Measurements from ENCODE around the gene NXPE3.

Gene NXPE3

DNA sequence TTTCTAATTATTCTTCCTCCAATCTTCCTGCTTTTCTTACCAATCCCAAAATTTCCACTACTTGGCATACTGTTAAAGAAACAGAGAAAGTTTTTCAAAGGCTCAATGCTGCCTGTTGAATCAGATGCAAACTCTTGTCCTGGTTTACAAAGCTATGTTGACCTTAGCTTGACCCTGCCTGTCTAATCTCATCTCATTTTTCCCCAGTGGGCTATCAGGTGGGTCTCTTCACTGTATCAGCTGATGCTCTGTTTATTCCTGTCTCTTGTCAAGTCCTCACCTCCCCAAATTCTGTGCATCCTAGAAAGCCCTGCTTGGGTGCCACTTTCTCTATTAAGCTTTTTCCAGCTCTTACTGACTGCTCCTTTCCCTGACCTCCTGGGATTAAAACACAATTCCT lies 88.5 kb downstream of the NXPE3 start:
- TF ChIP-seq JUND (IDR thresholded peaks at IDR 0.05; ENCODE audit: low read depth): no peak
- DNase-seq (ENCODE audit: low read depth in 1 of 2, low spot score in 1 of 2): no peak
- in situ Hi-C loops (cut with HindIII; ENCODE audit: low pct_unique_long_range_greater_than_20kb, low sequenced_read_pairs): no loop called here

GRCh38 chr3:101867996-101868395 lies 89.0 kb downstream of the NXPE3 start:
- no peak for TF ChIP-seq JUND (IDR thresholded peaks at IDR 0.05; ENCODE audit: low read depth)
- in situ Hi-C loops (cut with HindIII; ENCODE audit: low pct_unique_long_range_greater_than_20kb, low sequenced_read_pairs): no loop called here
- no peak for DNase-seq (ENCODE audit: low read depth in 1 of 2, low spot score in 1 of 2)

GRCh38 chr3:101868534-101869464 lies 89.8 kb downstream of the NXPE3 start:
- TF ChIP-seq JUND (IDR thresholded peaks at IDR 0.05; ENCODE audit: low read depth): no peak
- in situ Hi-C loops (cut with HindIII; ENCODE audit: low pct_unique_long_range_greater_than_20kb, low sequenced_read_pairs): no loop called here
- DNase-seq (ENCODE audit: low read depth in 1 of 2, low spot score in 1 of 2): no peak

- in situ Hi-C loops (cut with HindIII; ENCODE audit: low pct_unique_long_range_greater_than_20kb, low sequenced_read_pairs): no loop called here
- TF ChIP-seq JUND (IDR thresholded peaks at IDR 0.05; ENCODE audit: low read depth): no peak
- DNase-seq (ENCODE audit: low read depth in 1 of 2, low spot score in 1 of 2): no peak
Observed at GRCh38 chr3:101870138-101870537, 91.1 kb downstream of the NXPE3 start.

GRCh38 chr3:101873619-101874018 lies 94.6 kb downstream of the NXPE3 start:
- in situ Hi-C loops (cut with HindIII; ENCODE audit: low pct_unique_long_range_greater_than_20kb, low sequenced_read_pairs): no loop called here
- no peak for DNase-seq (ENCODE audit: low read depth in 1 of 2, low spot score in 1 of 2)
- TF ChIP-seq JUND (IDR thresholded peaks at IDR 0.05; ENCODE audit: low read depth): no peak

- no peak for TF ChIP-seq JUND (IDR thresholded peaks at IDR 0.05; ENCODE audit: low read depth)
- DNase-seq (ENCODE audit: low read depth in 1 of 2, low spot score in 1 of 2): peak in 1 of 2 experiments; percentile 11
- in situ Hi-C loops (cut with HindIII; ENCODE audit: low pct_unique_long_range_greater_than_20kb, low sequenced_read_pairs): no loop called here
Observed at GRCh38 chr3:101876142-101876541, 97.1 kb downstream of the NXPE3 start.
